Measurements from ENCODE around the gene OR10X1.

GRCh38 chr1:158534496-158534895, 45.2 kb downstream of the OR10X1 start:
- TF ChIP-seq CTCF (IDR thresholded peaks at IDR 0.05; ENCODE audit: borderline replicate concordance, extremely low read depth, low read length, poor library complexity, severe bottlenecking) (no peak), EZH2 (IDR thresholded peaks at IDR 0.05; ENCODE audit: borderline replicate concordance, low read depth, low read length, severe bottlenecking) (no peak)
